HCT116 (cell line): ENCODE measurements around the gene SNHG17. TPM values are rescaled to one million over a fixed set of nuclear protein-coding genes. Genes with fewer than 3 reads are reported as not detected.
"Not testable (repeated sequence)": the region's sequence is repeated elsewhere in the genome, so short reads cannot be mapped to it uniquely, and the experiment has no call there.

Experiments
- ATAC-seq: fragments of 200-7000 bp; cut with Tn5 transposase; 2 replicates; pipeline ENCODE4 v1.9.1; 2020; ENCODE audit warnings: mild to moderate bottlenecking, moderate library complexity
- BruUV-seq: library from RNA; stranded (reverse); fragments of 400-500 nt; replicated peaks from 2 replicates; lab custom pipeline; 2021; lab: Mats Ljungman, UMichigan
- CTCF ChIA-PET: fragments of 300-600 bp; sonication (Branson Sonifier 250); formaldehyde crosslinking; loops from one replicate; lab custom pipeline; 2021; ENCODE audit warnings: antibody characterized with exemption; lab: Charles Lee
- POLR2A ChIA-PET: fragments of 300-600, 350-600 bp; sonication (Branson Sonifier 250); formaldehyde crosslinking; loops from one replicate; lab custom pipeline; 2021; ENCODE audit warnings: antibody characterized with exemption; lab: Charles Lee
- RAD21 ChIA-PET, 2 experiments: fragments of 300-600 bp; sonication (Branson Sonifier 250); formaldehyde crosslinking; loops; one replicate each; lab custom pipeline; 2023; ENCODE audit warnings: low total read pairs in 2 of 2; ENCODE audit not compliant: uncharacterized antibody in 2 of 2, unreplicated experiment in 2 of 2, low non-redundant PET in 1 of 2; lab: Charles Lee
- DNase-seq: peaks from one replicate; pipeline ENCODE4 v3.0.0-alpha.2; 2010; ENCODE audit warnings: low read depth, low spot score
- H2AFZ ChIP-seq: fragments of 200-600 bp; shearing (Covaris generic), sonication (generic); 2 replicates; pipeline ENCODE4 v1.6.1; 2017; ENCODE audit warnings: low read depth, mixed run types, mixed read lengths, antibody characterized with exemption, low read length; ENCODE audit not compliant: poor library complexity, severe bottlenecking
- H3K27ac ChIP-seq: 2 replicates; pipeline ENCODE4 v1.5.1; 2012; ENCODE audit warnings: low read depth, low read length
- H3K27me3 ChIP-seq: fragments of 200-600 bp; sonication (generic); 2 replicates; pipeline ENCODE4 v1.6.1; 2016; ENCODE audit warnings: mixed run types, low read length, mixed read lengths; ENCODE audit not compliant: insufficient read depth
- H3K36me3 ChIP-seq, 2 experiments: fragments of 200-500 bp in 1 of 2; fragments of 200-600 bp in 1 of 2; sonication (Bioruptor generic) in 1 of 2; sonication (generic) in 1 of 2; 2 replicates each; pipeline versions ENCODE4 v1.5.1 to v1.6.1; 2014 to 2016; ENCODE audit warnings: low read length in 2 of 2, inconsistent platforms in 1 of 2, mixed read lengths in 1 of 2, mixed run types in 1 of 2; ENCODE audit not compliant: insufficient read depth in 2 of 2, control insufficient read depth in 1 of 2
- H3K4me1 ChIP-seq, 2 experiments: fragments of 200-600 bp in 1 of 2; sonication (generic) in 1 of 2; 2 replicates each; pipeline versions ENCODE4 v1.5.1 to v1.6.1; 2012 to 2017; ENCODE audit warnings: low read length in 2 of 2, inconsistent platforms in 1 of 2, mild to moderate bottlenecking in 1 of 2, mixed read lengths in 1 of 2, mixed run types in 1 of 2, moderate library complexity in 1 of 2; ENCODE audit not compliant: insufficient read depth in 2 of 2, control insufficient read depth in 1 of 2
- H3K4me2 ChIP-seq: fragments of 200-600 bp; sonication (generic); 2 replicates; pipeline ENCODE4 v1.6.1; 2017; ENCODE audit warnings: mixed run types, low read length, mixed read lengths
- H3K4me3 ChIP-seq, 2 experiments: fragments of 200-600 bp in 1 of 2; sonication (generic) in 1 of 2; replicated peaks in 1 of 2; 2 replicates each; pipeline ENCODE4 v1.5.1; 2011 to 2016; ENCODE audit warnings: low read length in 2 of 2, control low read depth in 1 of 2, low read depth in 1 of 2, mild to moderate bottlenecking in 1 of 2, mixed read lengths in 1 of 2, mixed run types in 1 of 2
- H3K79me2 ChIP-seq: fragments of 200-600 bp; sonication (generic); 2 replicates; pipeline ENCODE4 v1.6.1; 2017; ENCODE audit warnings: mild to moderate bottlenecking, mixed run types, low read length, moderate library complexity, mixed read lengths; ENCODE audit not compliant: insufficient read depth
- H3K9ac ChIP-seq: fragments of 200-600 bp; sonication (generic); 2 replicates; pipeline ENCODE4 v1.6.1; 2016; ENCODE audit warnings: low read length, mixed read lengths
- H3K9me2 ChIP-seq: fragments of 200-600 bp; sonication (generic), shearing (Covaris generic); 2 replicates; pipeline ENCODE4 v1.6.1; 2017; ENCODE audit warnings: mixed run types, mild to moderate bottlenecking, moderate library complexity; ENCODE audit not compliant: insufficient read depth
- H3K9me3 ChIP-seq, 2 experiments: fragments of 200-500 bp in 1 of 2; fragments of 200-600 bp in 1 of 2; sonication (Bioruptor generic) in 1 of 2; sonication (generic) in 1 of 2; 2 replicates each; pipeline ENCODE4 v1.6.1; 2014 to 2017; ENCODE audit warnings: low read length in 2 of 2, mixed read lengths in 2 of 2, inconsistent platforms in 1 of 2, low read depth in 1 of 2, mild to moderate bottlenecking in 1 of 2, mixed run types in 1 of 2, moderate library complexity in 1 of 2; ENCODE audit not compliant: control insufficient read depth in 1 of 2, insufficient read depth in 1 of 2
- H4K20me1 ChIP-seq: fragments of 200-600 bp; sonication (generic), shearing (Covaris generic); 2 replicates; pipeline ENCODE4 v1.6.1; 2017; ENCODE audit warnings: mixed run types, mild to moderate bottlenecking, moderate library complexity; ENCODE audit not compliant: insufficient read depth
- CEBPB ChIP-seq: IDR thresholded peaks from 2 replicates; pipeline ENCODE4 v1.6.1; 2012; ENCODE audit warnings: low read depth
- ELF1 ChIP-seq: IDR thresholded peaks from 2 replicates; pipeline ENCODE4 v1.6.1; 2012; ENCODE audit warnings: low read depth, borderline replicate concordance
- EZH2 ChIP-seq: fragments of 200-600 bp; sonication (generic); IDR thresholded peaks from 2 replicates; pipeline ENCODE4 v1.6.1; 2017; ENCODE audit warnings: antibody characterized with exemption, mixed run types
- EZH2phosphoT487 ChIP-seq: fragments of 200-600 bp; IDR thresholded peaks from 2 replicates; pipeline ENCODE4 v1.6.1; 2018; ENCODE audit warnings: antibody characterized with exemption, borderline replicate concordance
- JUND ChIP-seq: IDR thresholded peaks from 2 replicates; pipeline ENCODE4 v1.6.1; 2012
- POLR2A ChIP-seq: IDR thresholded peaks from 2 replicates; pipeline ENCODE4 v1.7.0; 2011; ENCODE audit warnings: borderline replicate concordance; ENCODE audit not compliant: insufficient read depth, insufficient read length; ENCODE audit errors: extremely low read depth
- POLR2AphosphoS5 ChIP-seq: IDR thresholded peaks from 2 replicates; pipeline ENCODE4 v1.6.1; 2011; ENCODE audit warnings: mild to moderate bottlenecking, low read depth, low read length, moderate library complexity
- SP1 ChIP-seq: IDR thresholded peaks from 2 replicates; pipeline ENCODE4 v1.6.1; 2012; ENCODE audit warnings: low read depth
- YY1 ChIP-seq: IDR thresholded peaks from 2 replicates; pipeline ENCODE4 v1.6.1; 2011; ENCODE audit warnings: low read length, low read depth, moderate library complexity, mild to moderate bottlenecking; ENCODE audit not compliant: insufficient replicate concordance; ENCODE audit errors: extremely low read depth
- intact Hi-C: fragments of 100-400 bp; cut with micrococcal nuclease; formaldehyde crosslinking; loops from 2 replicates; pipeline ENCODE4 v1.10.0; 2022
- total RNA-seq: library from RNA; stranded (reverse); gene quantifications from one replicate; pipeline ENCODE4 v1.2.1, GENCODE V29; 2021; ENCODE audit not compliant: unreplicated experiment
- TF ChIP-seq, protein P1 (sequence below), 3 experiments: fragments of 200-600 bp in 1 of 3; sonication (generic) in 1 of 3; IDR thresholded peaks in 2 of 3; conservative IDR thresholded peaks in 1 of 3; 2 replicates each; pipeline ENCODE4 v1.5.1; 2012 to 2017; ENCODE audit warnings: low read depth in 2 of 3, low read length in 2 of 3, antibody characterized with exemption in 1 of 3, borderline replicate concordance in 1 of 3, control low read depth in 1 of 3, mild to moderate bottlenecking in 1 of 3, mixed read lengths in 1 of 3, mixed run types in 1 of 3, moderate library complexity in 1 of 3; ENCODE audit not compliant: insufficient read depth in 1 of 3
- TF ChIP-seq, protein P2 (sequence below): IDR thresholded peaks from 2 replicates; pipeline ENCODE4 v1.6.1; 2012
- TF ChIP-seq, protein P3 (sequence below): IDR thresholded peaks from 2 replicates; pipeline ENCODE4 v1.6.1; 2012
- TF ChIP-seq, protein P4 (sequence below): IDR thresholded peaks from 2 replicates; pipeline ENCODE4 v1.6.1; 2012; ENCODE audit warnings: low read depth

SNHG17 gene
- total RNA-seq, 1 experiment from 2014 or later: 65.7 TPM

DNA sequence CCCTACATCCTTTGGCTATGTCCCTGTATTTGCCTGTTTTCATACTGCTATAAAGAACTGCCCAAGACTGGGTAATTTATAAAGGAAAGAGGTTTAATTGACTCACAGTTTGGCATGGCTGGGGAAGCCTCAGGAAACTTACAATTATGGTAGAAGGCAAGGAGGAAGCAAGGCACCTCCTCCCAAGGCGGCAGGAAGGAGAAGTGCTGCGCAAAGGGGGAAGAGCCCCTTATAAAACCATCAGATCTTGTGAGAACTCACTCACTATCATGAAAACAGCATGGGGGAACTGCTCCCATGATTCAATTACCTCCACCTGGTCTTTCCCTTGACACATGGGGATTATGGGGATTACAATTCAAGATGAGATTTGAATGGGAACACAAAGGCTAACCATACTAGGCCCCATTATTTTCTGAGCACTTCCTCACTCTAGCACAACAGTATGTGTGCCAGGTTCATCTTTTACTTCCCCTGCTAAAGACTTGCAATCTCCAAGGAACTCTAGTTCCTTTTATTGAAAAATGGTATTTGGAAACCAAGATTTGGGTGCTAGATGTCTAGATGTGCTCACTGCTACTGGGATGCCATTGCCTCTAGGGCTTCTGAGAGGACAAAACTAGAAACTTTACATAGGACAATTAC lies 39.3 kb downstream of the SNHG17 start:
- H3K9me3 ChIP-seq, H3K79me2 ChIP-seq, DNase-seq, H3K36me3 ChIP-seq, ATAC-seq, H2AFZ ChIP-seq, POLR2A ChIA-PET, H3K9ac ChIP-seq, BruUV-seq, H3K4me2 ChIP-seq, H3K4me1 ChIP-seq, H3K9me2 ChIP-seq, H3K4me3 ChIP-seq, intact Hi-C loops, H4K20me1 ChIP-seq, RAD21 ChIA-PET, CTCF ChIA-PET, H3K27me3 ChIP-seq, H3K27ac ChIP-seq: not testable (repeated sequence)

DNA sequence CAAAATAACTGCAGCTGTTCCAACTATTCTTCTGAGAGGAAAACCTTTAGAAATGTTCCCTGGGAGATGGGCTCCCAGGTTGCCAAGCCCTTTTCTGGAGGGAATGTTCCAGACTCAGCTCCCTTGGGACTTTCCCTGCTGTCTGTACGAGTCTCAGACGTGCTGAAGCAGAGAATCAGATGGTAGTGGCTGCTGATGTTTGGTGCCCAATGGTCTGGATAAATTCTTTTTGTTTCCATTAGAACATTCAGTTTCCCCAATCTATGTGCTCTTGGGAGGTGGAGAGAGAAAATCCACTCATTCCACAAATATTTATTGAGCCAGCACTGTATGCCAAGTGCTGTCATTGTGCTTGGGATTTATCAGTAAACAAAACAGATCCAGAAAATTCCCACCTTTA lies 40.0 kb downstream of the SNHG17 start:
- H3K4me3 ChIP-seq: no peak overlapping the region
- no peak overlapping the region for H2AFZ ChIP-seq
- H3K4me1 ChIP-seq: no peaks in the 10 kb centered on the region
- DNase-seq (no peak), ATAC-seq (no peak)
- H3K27ac ChIP-seq: no peak overlapping the region
- H3K36me3 ChIP-seq: no peaks in the 10 kb centered on the region
- no peaks in the 10 kb centered on the region for H3K79me2 ChIP-seq
- no peak overlapping the region for H3K4me2 ChIP-seq
- ChIA-PET POLR2A (no interaction called here), RAD21 (no interaction called here), CTCF (no interaction called here)
- no TSS peak for BruUV-seq
- no peaks in the 10 kb centered on the region for H4K20me1 ChIP-seq
- no peaks in the 10 kb centered on the region for H3K9me2 ChIP-seq
- H3K9me3 ChIP-seq: no peaks in the 10 kb centered on the region
- H3K9ac ChIP-seq: no peak overlapping the region
- H3K27me3 ChIP-seq: no peaks in the 10 kb centered on the region
- intact Hi-C loops: no loop called here
- TF ChIP-seq, protein P1, sequence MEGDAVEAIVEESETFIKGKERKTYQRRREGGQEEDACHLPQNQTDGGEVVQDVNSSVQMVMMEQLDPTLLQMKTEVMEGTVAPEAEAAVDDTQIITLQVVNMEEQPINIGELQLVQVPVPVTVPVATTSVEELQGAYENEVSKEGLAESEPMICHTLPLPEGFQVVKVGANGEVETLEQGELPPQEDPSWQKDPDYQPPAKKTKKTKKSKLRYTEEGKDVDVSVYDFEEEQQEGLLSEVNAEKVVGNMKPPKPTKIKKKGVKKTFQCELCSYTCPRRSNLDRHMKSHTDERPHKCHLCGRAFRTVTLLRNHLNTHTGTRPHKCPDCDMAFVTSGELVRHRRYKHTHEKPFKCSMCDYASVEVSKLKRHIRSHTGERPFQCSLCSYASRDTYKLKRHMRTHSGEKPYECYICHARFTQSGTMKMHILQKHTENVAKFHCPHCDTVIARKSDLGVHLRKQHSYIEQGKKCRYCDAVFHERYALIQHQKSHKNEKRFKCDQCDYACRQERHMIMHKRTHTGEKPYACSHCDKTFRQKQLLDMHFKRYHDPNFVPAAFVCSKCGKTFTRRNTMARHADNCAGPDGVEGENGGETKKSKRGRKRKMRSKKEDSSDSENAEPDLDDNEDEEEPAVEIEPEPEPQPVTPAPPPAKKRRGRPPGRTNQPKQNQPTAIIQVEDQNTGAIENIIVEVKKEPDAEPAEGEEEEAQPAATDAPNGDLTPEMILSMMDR (IDR thresholded peaks at IDR 0.05 in 2 of 3, conservative IDR thresholded peaks at IDR 0.05 in 1 of 3; ENCODE audit: borderline replicate concordance in 1 of 3, insufficient read depth in 1 of 3, low read depth in 2 of 3, low read length in 2 of 3): no peak
- TF ChIP-seq ELF1 (no peak), SP1 (no peak), EZH2phosphoT487 (no peak), POLR2A (no peak), EZH2 (no peak), POLR2AphosphoS5 (no peak), YY1 (no peak), CEBPB (no peak), JUND (no peak)
- TF ChIP-seq, protein P2, sequence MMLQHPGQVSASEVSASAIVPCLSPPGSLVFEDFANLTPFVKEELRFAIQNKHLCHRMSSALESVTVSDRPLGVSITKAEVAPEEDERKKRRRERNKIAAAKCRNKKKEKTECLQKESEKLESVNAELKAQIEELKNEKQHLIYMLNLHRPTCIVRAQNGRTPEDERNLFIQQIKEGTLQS: no peak
- TF ChIP-seq, protein P3, sequence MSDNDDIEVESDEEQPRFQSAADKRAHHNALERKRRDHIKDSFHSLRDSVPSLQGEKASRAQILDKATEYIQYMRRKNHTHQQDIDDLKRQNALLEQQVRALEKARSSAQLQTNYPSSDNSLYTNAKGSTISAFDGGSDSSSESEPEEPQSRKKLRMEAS: no peak
- TF ChIP-seq, protein P4, sequence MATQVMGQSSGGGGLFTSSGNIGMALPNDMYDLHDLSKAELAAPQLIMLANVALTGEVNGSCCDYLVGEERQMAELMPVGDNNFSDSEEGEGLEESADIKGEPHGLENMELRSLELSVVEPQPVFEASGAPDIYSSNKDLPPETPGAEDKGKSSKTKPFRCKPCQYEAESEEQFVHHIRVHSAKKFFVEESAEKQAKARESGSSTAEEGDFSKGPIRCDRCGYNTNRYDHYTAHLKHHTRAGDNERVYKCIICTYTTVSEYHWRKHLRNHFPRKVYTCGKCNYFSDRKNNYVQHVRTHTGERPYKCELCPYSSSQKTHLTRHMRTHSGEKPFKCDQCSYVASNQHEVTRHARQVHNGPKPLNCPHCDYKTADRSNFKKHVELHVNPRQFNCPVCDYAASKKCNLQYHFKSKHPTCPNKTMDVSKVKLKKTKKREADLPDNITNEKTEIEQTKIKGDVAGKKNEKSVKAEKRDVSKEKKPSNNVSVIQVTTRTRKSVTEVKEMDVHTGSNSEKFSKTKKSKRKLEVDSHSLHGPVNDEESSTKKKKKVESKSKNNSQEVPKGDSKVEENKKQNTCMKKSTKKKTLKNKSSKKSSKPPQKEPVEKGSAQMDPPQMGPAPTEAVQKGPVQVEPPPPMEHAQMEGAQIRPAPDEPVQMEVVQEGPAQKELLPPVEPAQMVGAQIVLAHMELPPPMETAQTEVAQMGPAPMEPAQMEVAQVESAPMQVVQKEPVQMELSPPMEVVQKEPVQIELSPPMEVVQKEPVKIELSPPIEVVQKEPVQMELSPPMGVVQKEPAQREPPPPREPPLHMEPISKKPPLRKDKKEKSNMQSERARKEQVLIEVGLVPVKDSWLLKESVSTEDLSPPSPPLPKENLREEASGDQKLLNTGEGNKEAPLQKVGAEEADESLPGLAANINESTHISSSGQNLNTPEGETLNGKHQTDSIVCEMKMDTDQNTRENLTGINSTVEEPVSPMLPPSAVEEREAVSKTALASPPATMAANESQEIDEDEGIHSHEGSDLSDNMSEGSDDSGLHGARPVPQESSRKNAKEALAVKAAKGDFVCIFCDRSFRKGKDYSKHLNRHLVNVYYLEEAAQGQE: no peak
